ENCODE measurements around the gene ACSF3. TPM values are rescaled to one million over a fixed set of nuclear protein-coding genes. Genes with fewer than 3 reads are reported as not detected.
A peak's percentile ranks its signal among the peaks of the same experiment; 100 is the strongest.
"Not testable (repeated sequence)": the region's sequence is repeated elsewhere in the genome, so short reads cannot be mapped to it uniquely, and the experiment has no call there.

The ACSF3 gene
- total RNA-seq, 1 experiment from 2014 or later = 30.5 TPM

- DNase-seq (ENCODE audit: low read depth) = no peak
These were observed 21.7 kb upstream of the ACSF3 start for GRCh38 chr16:89071686-89072547.

- no peak for DNase-seq (ENCODE audit: low read depth)
These were observed 21.0 kb upstream of the ACSF3 start for GRCh38 chr16:89072548-89073130.

- peak; percentile 43 for DNase-seq (ENCODE audit: low read depth)
These were observed 20.1 kb upstream of the ACSF3 start for GRCh38 chr16:89073346-89074071.

GRCh38 chr16:89074072-89074674 is 19.5 kb upstream of the ACSF3 start:
- DNase-seq (ENCODE audit: low read depth) = not testable (repeated sequence)

GRCh38 chr16:89074803-89075688 is 18.6 kb upstream of the ACSF3 start:
- no peak for DNase-seq (ENCODE audit: low read depth)

GRCh38 chr16:89076159-89076558 is 17.5 kb upstream of the ACSF3 start:
- DNase-seq (ENCODE audit: low read depth) = no peak

- no peak for DNase-seq (ENCODE audit: low read depth)
These were observed 16.6 kb upstream of the ACSF3 start for GRCh38 chr16:89077076-89077475.

GRCh38 chr16:89078172-89078571 is 15.5 kb upstream of the ACSF3 start:
- no peak for DNase-seq (ENCODE audit: low read depth)

- no peak for DNase-seq (ENCODE audit: low read depth)
These were observed 14.1 kb upstream of the ACSF3 start for GRCh38 chr16:89079434-89079980.

GRCh38 chr16:89080196-89080853 is 13.3 kb upstream of the ACSF3 start:
- no peak for DNase-seq (ENCODE audit: low read depth)

GRCh38 chr16:89081556-89081955 is 12.1 kb upstream of the ACSF3 start:
- no peak for DNase-seq (ENCODE audit: low read depth)

GRCh38 chr16:89084411-89084810 is 9.2 kb upstream of the ACSF3 start:
- DNase-seq (ENCODE audit: low read depth) = no peak

- no peak for DNase-seq (ENCODE audit: low read depth)
These were observed 8.6 kb upstream of the ACSF3 start for GRCh38 chr16:89084814-89085612.

- DNase-seq (ENCODE audit: low read depth) = no peak
These were observed 7.9 kb upstream of the ACSF3 start for GRCh38 chr16:89085755-89086154.

- DNase-seq (ENCODE audit: low read depth) = no peak
These were observed 5.6 kb upstream of the ACSF3 start for GRCh38 chr16:89087922-89088497.

GRCh38 chr16:89089120-89089519 is 4.5 kb upstream of the ACSF3 start:
- no peak for DNase-seq (ENCODE audit: low read depth)

GRCh38 chr16:89090182-89090630 is 3.4 kb upstream of the ACSF3 start:
- DNase-seq (ENCODE audit: low read depth) = no peak

- DNase-seq (ENCODE audit: low read depth) = no peak
These were observed 2.8 kb upstream of the ACSF3 start for GRCh38 chr16:89090669-89091426.

Measured in HT1080 (cell line).